ENCODE results near the gene PCID2.

DNA sequence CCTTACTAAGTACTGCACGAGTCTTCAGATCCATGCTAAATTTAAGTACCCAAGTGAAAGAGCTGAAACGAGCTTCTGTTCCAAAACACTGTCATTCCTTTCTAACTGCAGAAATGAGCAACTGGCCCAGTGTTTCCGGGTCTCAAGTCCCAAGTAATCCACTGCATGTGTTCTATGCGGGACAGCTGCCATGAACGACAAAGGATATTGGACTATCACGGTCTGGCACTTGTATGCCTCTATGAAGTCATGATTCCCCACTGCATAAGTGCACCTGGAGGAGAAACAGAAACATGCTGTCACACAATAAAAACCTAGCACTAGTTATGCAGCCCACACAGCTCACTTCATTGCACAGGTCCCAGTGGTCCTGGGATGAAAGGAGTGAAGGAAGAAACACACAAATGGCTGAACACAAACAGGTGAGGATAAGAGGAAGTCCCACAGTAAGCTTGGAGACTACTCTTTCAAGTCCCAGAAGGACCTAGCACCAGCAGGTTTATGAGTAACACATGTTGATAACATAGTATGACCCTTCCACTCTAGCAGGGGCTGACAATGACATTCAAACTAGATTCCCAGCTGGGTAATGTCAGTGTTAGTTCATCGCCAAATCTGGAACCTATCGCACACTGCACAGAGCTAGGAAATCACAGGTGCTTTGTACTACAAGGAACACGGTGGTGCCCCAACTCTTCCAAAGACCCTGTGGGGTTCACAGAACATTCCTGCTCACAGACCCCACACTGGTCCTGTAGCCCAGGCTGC is 11.3 kb downstream of the PCID2 start:
- TF ChIP-seq, protein P1, sequence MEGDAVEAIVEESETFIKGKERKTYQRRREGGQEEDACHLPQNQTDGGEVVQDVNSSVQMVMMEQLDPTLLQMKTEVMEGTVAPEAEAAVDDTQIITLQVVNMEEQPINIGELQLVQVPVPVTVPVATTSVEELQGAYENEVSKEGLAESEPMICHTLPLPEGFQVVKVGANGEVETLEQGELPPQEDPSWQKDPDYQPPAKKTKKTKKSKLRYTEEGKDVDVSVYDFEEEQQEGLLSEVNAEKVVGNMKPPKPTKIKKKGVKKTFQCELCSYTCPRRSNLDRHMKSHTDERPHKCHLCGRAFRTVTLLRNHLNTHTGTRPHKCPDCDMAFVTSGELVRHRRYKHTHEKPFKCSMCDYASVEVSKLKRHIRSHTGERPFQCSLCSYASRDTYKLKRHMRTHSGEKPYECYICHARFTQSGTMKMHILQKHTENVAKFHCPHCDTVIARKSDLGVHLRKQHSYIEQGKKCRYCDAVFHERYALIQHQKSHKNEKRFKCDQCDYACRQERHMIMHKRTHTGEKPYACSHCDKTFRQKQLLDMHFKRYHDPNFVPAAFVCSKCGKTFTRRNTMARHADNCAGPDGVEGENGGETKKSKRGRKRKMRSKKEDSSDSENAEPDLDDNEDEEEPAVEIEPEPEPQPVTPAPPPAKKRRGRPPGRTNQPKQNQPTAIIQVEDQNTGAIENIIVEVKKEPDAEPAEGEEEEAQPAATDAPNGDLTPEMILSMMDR (CRISPR knock-in tag; IDR thresholded peaks at IDR 0.05), result no peak
- TF ChIP-seq, protein P2, sequence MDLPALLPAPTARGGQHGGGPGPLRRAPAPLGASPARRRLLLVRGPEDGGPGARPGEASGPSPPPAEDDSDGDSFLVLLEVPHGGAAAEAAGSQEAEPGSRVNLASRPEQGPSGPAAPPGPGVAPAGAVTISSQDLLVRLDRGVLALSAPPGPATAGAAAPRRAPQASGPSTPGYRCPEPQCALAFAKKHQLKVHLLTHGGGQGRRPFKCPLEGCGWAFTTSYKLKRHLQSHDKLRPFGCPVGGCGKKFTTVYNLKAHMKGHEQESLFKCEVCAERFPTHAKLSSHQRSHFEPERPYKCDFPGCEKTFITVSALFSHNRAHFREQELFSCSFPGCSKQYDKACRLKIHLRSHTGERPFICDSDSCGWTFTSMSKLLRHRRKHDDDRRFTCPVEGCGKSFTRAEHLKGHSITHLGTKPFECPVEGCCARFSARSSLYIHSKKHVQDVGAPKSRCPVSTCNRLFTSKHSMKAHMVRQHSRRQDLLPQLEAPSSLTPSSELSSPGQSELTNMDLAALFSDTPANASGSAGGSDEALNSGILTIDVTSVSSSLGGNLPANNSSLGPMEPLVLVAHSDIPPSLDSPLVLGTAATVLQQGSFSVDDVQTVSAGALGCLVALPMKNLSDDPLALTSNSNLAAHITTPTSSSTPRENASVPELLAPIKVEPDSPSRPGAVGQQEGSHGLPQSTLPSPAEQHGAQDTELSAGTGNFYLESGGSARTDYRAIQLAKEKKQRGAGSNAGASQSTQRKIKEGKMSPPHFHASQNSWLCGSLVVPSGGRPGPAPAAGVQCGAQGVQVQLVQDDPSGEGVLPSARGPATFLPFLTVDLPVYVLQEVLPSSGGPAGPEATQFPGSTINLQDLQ (CRISPR knock-in tag; IDR thresholded peaks at IDR 0.05), result no peak
- TF ChIP-seq, protein P3, sequence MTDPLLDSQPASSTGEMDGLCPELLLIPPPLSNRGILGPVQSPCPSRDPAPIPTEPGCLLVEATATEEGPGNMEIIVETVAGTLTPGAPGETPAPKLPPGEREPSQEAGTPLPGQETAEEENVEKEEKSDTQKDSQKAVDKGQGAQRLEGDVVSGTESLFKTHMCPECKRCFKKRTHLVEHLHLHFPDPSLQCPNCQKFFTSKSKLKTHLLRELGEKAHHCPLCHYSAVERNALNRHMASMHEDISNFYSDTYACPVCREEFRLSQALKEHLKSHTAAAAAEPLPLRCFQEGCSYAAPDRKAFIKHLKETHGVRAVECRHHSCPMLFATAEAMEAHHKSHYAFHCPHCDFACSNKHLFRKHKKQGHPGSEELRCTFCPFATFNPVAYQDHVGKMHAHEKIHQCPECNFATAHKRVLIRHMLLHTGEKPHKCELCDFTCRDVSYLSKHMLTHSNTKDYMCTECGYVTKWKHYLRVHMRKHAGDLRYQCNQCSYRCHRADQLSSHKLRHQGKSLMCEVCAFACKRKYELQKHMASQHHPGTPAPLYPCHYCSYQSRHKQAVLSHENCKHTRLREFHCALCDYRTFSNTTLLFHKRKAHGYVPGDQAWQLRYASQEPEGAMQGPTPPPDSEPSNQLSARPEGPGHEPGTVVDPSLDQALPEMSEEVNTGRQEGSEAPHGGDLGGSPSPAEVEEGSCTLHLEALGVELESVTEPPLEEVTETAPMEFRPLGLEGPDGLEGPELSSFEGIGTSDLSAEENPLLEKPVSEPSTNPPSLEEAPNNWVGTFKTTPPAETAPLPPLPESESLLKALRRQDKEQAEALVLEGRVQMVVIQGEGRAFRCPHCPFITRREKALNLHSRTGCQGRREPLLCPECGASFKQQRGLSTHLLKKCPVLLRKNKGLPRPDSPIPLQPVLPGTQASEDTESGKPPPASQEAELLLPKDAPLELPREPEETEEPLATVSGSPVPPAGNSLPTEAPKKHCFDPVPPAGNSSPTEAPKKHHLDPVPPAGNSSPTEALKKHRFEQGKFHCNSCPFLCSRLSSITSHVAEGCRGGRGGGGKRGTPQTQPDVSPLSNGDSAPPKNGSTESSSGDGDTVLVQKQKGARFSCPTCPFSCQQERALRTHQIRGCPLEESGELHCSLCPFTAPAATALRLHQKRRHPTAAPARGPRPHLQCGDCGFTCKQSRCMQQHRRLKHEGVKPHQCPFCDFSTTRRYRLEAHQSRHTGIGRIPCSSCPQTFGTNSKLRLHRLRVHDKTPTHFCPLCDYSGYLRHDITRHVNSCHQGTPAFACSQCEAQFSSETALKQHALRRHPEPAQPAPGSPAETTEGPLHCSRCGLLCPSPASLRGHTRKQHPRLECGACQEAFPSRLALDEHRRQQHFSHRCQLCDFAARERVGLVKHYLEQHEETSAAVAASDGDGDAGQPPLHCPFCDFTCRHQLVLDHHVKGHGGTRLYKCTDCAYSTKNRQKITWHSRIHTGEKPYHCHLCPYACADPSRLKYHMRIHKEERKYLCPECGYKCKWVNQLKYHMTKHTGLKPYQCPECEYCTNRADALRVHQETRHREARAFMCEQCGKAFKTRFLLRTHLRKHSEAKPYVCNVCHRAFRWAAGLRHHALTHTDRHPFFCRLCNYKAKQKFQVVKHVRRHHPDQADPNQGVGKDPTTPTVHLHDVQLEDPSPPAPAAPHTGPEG (CRISPR knock-in tag; IDR thresholded peaks at IDR 0.05), result no peak
- TF ChIP-seq MED13 (CRISPR knock-in tag; IDR thresholded peaks at IDR 0.05), result no peak
- no peak for TF ChIP-seq STAT5B (CRISPR knock-in tag; IDR thresholded peaks at IDR 0.05)
- TF ChIP-seq ZNF678 (CRISPR knock-in tag; IDR thresholded peaks at IDR 0.05), result no peak
- no peak for TF ChIP-seq RORA (CRISPR knock-in tag; IDR thresholded peaks at IDR 0.05)
- TF ChIP-seq GABPA (IDR thresholded peaks at IDR 0.05; ENCODE audit: low read depth, low read length), result no peak
- TF ChIP-seq GABPA (CRISPR knock-in tag; IDR thresholded peaks at IDR 0.05; ENCODE audit: low read depth), result no peak
- TF ChIP-seq ZNF839 (CRISPR knock-in tag; IDR thresholded peaks at IDR 0.05; ENCODE audit: borderline replicate concordance), result no peak
- TF ChIP-seq SMAD9 (CRISPR knock-in tag; IDR thresholded peaks at IDR 0.05), result no peak
- no peak for TF ChIP-seq FOXP1 (IDR thresholded peaks at IDR 0.05)
- TF ChIP-seq FOXP1 (CRISPR knock-in tag; IDR thresholded peaks at IDR 0.05), result no peak
- TF ChIP-seq EP300 (IDR thresholded peaks at IDR 0.05; ENCODE audit: low read depth in 2 of 2, low read length in 2 of 2), result no peak
- no peak for TF ChIP-seq EP300 (CRISPR knock-in tag; IDR thresholded peaks at IDR 0.05; ENCODE audit: borderline replicate concordance)

Data from HepG2 (cell line).